Endothelial cell of hepatic sinusoid (primary cell): ENCODE data around the gene CHERP.

Source experiments
- in situ Hi-C: cut with HindIII; loops from 2 replicates; pipeline ENCODE4 v1.10.0; 2017; ENCODE audit warnings: low sequenced_read_pairs

Gene CHERP

GRCh38 chr19:16542045-16542909 lies at the start of gene CHERP:
TSS of gene CHERP (minus strand) at chr19:16542437. CDS start at chr19:16542378, 59 bp downstream.
- in situ Hi-C loops: no loop called here

GRCh38 chr19:16590876-16591802 lies 48.9 kb upstream of the CHERP start:
- in situ Hi-C loops: loop anchor here (5.0 kb wide), 1 partner anchor 89 kb away; no protein-coding TSS in a partner anchor

- in situ Hi-C loops: loop anchor here (5.0 kb wide), 1 partner anchor 88 kb away; no protein-coding TSS in a partner anchor
Observed at GRCh38 chr19:16589917-16590316, 47.7 kb upstream of the CHERP start.

GRCh38 chr19:16588824-16589577 lies 46.8 kb upstream of the CHERP start:
- in situ Hi-C loops: no loop called here

- in situ Hi-C loops: no loop called here
Observed at GRCh38 chr19:16587833-16588823, 45.9 kb upstream of the CHERP start.

- in situ Hi-C loops: no loop called here
Observed at GRCh38 chr19:16586991-16587832, 45.0 kb upstream of the CHERP start.

GRCh38 chr19:16586477-16586871 lies 44.2 kb upstream of the CHERP start:
- in situ Hi-C loops: no loop called here

GRCh38 chr19:16585808-16586476 lies 43.7 kb upstream of the CHERP start:
- in situ Hi-C loops: no loop called here

GRCh38 chr19:16585094-16585801 lies 43.0 kb upstream of the CHERP start:
- in situ Hi-C loops: no loop called here

GRCh38 chr19:16584248-16585093 lies 42.2 kb upstream of the CHERP start:
- in situ Hi-C loops: no loop called here

GRCh38 chr19:16582486-16583261 lies 40.4 kb upstream of the CHERP start:
- in situ Hi-C loops: no loop called here

GRCh38 chr19:16581971-16582343 lies 39.7 kb upstream of the CHERP start:
- in situ Hi-C loops: no loop called here

GRCh38 chr19:16581145-16581970 lies 39.1 kb upstream of the CHERP start:
- in situ Hi-C loops: no loop called here

GRCh38 chr19:16579381-16579780 lies 37.1 kb upstream of the CHERP start:
- in situ Hi-C loops: no loop called here

GRCh38 chr19:16577531-16577985 lies 35.3 kb upstream of the CHERP start:
- in situ Hi-C loops: no loop called here
